A673 (cell line): Measurements from ENCODE around the gene MED27. TPM values are rescaled to one million over a fixed set of nuclear protein-coding genes. Genes with fewer than 3 reads are reported as not detected.
"Not testable (repeated sequence)": the region's sequence is repeated elsewhere in the genome, so short reads cannot be mapped to it uniquely, and the experiment has no call there.

Experiments
- BruUV-seq: library from RNA; stranded (reverse); fragments of 400-500 nt; replicated peaks from 2 replicates; lab custom pipeline; 2021; lab: Mats Ljungman, UMichigan
- CTCF ChIA-PET: fragments of 300-600 bp; sonication (Branson Sonifier 250); formaldehyde crosslinking; loops from one replicate; lab custom pipeline; 2022; ENCODE audit warnings: antibody characterized with exemption; lab: Charles Lee
- POLR2A ChIA-PET: fragments of 300-600 bp; sonication (Branson Sonifier 250); formaldehyde crosslinking; loops from one replicate; lab custom pipeline; 2022; ENCODE audit warnings: antibody characterized with exemption; ENCODE audit not compliant: low non-redundant PET; lab: Charles Lee
- DNase-seq: peaks from one replicate; pipeline ENCODE4 v3.0.0-alpha.2; 2015; ENCODE audit warnings: low spot score
- H3K27ac ChIP-seq: fragments of 200-600 bp; sonication (generic); 2 replicates; pipeline ENCODE4 v1.5.1; 2016; ENCODE audit warnings: mixed run types, low read depth, mild to moderate bottlenecking, mixed read lengths, antibody characterized with exemption, low read length; ENCODE audit not compliant: poor library complexity, severe bottlenecking
- H3K27me3 ChIP-seq: fragments of 200-600 bp; sonication (generic); replicated peaks from 2 replicates; pipeline ENCODE4 v1.6.1; 2017; ENCODE audit warnings: mixed run types, low read depth, mild to moderate bottlenecking, mixed read lengths, antibody characterized with exemption, low read length; ENCODE audit not compliant: insufficient read depth, poor library complexity
- H3K36me3 ChIP-seq: fragments of 200-600 bp; sonication (generic); 2 replicates; pipeline ENCODE4 v1.6.1; 2016; ENCODE audit warnings: mixed run types, mild to moderate bottlenecking, mixed read lengths, antibody characterized with exemption, low read length; ENCODE audit not compliant: insufficient read depth, poor library complexity, severe bottlenecking
- H3K4me1 ChIP-seq: fragments of 200-600 bp; sonication (generic); 2 replicates; pipeline ENCODE4 v1.6.1; 2017; ENCODE audit warnings: mixed run types, mild to moderate bottlenecking, mixed read lengths, antibody characterized with exemption, low read length; ENCODE audit not compliant: insufficient read depth, poor library complexity, severe bottlenecking
- H3K4me3 ChIP-seq: fragments of 200-600 bp; sonication (generic); 2 replicates; pipeline ENCODE4 v1.5.1; 2016; ENCODE audit warnings: low read depth, mixed run types, mild to moderate bottlenecking, mixed read lengths, low read length; ENCODE audit not compliant: poor library complexity, severe bottlenecking
- H3K9me3 ChIP-seq: fragments of 200-600 bp; sonication (generic); 2 replicates; pipeline ENCODE4 v1.6.1; 2016; ENCODE audit warnings: mixed run types, low read depth, mild to moderate bottlenecking, mixed read lengths, antibody characterized with exemption, low read length; ENCODE audit not compliant: poor library complexity, severe bottlenecking
- EZH2 ChIP-seq: fragments of 200-600 bp; sonication (generic); IDR thresholded peaks from 2 replicates; pipeline ENCODE4 v1.6.1; 2017; ENCODE audit warnings: borderline replicate concordance, low read depth, mild to moderate bottlenecking, mixed read lengths, antibody characterized with exemption, low read length; ENCODE audit not compliant: poor library complexity, severe bottlenecking
- intact Hi-C: fragments of 100-400 bp; cut with micrococcal nuclease; formaldehyde crosslinking; loops from one replicate; pipeline ENCODE4 v1.10.0; 2022; ENCODE audit not compliant: unreplicated experiment
- total RNA-seq: library from RNA; stranded (reverse); gene quantifications from 2 replicates; pipeline ENCODE4 v1.2.3, GENCODE V29; 2021
- TF ChIP-seq, protein P1 (sequence below): fragments of 300-800, 200-600 bp; sonication (generic); conservative IDR thresholded peaks from 2 replicates; pipeline ENCODE4 v1.5.1; 2017; ENCODE audit warnings: low read depth, mild to moderate bottlenecking, antibody characterized with exemption, low read length, moderate library complexity, mixed read lengths

The MED27 gene
- total RNA-seq, 1 experiment from 2014 or later: 45.4 TPM

DNA sequence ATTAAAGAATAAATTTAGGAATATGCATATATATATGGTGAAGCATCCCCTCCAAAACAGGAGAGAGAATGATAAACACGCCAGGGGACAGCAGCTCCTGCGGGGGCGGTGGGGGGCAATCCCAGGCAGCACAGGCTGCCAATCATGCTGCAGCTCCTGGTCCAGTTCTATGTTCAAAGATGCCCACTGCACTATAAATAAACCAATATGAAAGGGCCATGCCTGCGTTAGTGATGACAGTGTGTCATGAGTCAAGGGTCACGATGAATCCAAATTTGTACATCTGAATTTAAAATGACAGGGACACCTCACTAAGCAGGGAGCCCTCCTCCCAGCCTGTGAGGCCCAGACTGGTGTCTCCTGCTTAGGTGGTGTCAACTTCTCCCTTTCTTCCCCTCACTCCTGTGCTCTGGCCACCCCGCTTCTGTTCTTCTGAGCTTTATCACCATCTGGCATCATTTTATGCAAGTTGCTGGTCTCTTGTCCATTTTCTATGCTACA is 153.9 kb downstream of the MED27 start:
- TF ChIP-seq, protein P1, sequence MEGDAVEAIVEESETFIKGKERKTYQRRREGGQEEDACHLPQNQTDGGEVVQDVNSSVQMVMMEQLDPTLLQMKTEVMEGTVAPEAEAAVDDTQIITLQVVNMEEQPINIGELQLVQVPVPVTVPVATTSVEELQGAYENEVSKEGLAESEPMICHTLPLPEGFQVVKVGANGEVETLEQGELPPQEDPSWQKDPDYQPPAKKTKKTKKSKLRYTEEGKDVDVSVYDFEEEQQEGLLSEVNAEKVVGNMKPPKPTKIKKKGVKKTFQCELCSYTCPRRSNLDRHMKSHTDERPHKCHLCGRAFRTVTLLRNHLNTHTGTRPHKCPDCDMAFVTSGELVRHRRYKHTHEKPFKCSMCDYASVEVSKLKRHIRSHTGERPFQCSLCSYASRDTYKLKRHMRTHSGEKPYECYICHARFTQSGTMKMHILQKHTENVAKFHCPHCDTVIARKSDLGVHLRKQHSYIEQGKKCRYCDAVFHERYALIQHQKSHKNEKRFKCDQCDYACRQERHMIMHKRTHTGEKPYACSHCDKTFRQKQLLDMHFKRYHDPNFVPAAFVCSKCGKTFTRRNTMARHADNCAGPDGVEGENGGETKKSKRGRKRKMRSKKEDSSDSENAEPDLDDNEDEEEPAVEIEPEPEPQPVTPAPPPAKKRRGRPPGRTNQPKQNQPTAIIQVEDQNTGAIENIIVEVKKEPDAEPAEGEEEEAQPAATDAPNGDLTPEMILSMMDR: no peak
- no peak for TF ChIP-seq EZH2
- ChIA-PET POLR2A (no interaction called here), CTCF (no interaction called here)
- Histone ChIP-seq H3K9me3 (no peaks in the 10 kb centered on the region), H3K27ac (no peak overlapping the region), H3K36me3 (no peaks in the 10 kb centered on the region), H3K4me1 (no peaks in the 10 kb centered on the region), H3K27me3 (no peaks in the 10 kb centered on the region), H3K4me3 (no peak overlapping the region)
- intact Hi-C loops: no loop called here
- no TSS peak for BruUV-seq
- no peak for DNase-seq

DNA sequence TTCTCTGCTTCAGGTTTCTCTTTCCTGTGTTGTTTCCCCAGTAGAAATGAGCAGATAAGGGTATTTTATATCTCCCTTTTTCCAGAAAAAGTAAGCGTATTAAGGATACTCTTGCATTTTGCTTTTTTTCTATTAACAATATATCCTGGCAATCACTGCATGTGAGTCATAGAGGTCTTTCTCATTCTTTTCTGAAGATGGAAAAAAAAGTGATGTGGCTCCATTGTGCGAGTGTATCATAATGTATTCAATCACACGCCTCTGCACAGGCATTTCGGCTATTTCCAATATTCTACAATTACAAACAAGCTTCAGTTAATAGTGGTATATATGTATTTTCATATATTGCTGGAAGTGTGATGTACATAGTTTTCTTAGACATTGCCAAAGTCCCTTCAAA is 155.9 kb downstream of the MED27 start:
- no peaks in the 10 kb centered on the region for H3K9me3 ChIP-seq
- no peaks in the 10 kb centered on the region for H3K36me3 ChIP-seq
- H3K4me1 ChIP-seq: no peaks in the 10 kb centered on the region
- no TSS peak for BruUV-seq
- no peak overlapping the region for H3K4me3 ChIP-seq
- no peak for DNase-seq
- TF ChIP-seq EZH2: no peak
- TF ChIP-seq, protein P1: no peak
- ChIA-PET CTCF (no interaction called here), POLR2A (no interaction called here)
- no peaks in the 10 kb centered on the region for H3K27me3 ChIP-seq
- H3K27ac ChIP-seq: no peak overlapping the region
- intact Hi-C loops: no loop called here

DNA sequence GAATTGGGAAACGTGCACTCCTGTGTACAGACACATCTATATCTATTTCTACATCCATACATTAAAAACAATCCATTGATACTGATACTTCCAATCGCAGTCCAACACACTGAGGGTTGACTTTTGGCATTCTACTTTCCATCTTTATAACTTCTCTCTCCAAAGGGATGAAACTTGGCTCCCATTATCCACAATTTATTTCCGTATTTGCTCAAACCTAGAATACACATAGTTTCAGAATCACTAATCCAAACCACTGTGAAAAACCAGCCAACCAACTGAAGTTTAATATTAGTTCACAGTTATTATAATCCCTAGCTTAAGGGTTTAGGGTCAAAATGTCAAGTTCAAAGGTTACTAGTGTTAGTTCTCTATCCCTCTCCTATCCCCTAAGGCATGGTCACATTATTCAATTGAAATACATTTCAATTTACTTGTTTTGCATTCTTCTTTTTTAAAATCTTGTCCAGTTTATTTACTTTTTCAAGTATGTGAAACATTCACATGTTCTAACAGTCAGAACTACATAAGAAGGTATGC is 156.5 kb downstream of the MED27 start:
- no peaks in the 10 kb centered on the region for H3K4me1 ChIP-seq
- no peak for DNase-seq
- H3K27me3 ChIP-seq: no peaks in the 10 kb centered on the region
- no peak overlapping the region for H3K27ac ChIP-seq
- ChIA-PET CTCF (no interaction called here), POLR2A (no interaction called here)
- H3K4me3 ChIP-seq: no peak overlapping the region
- no peaks in the 10 kb centered on the region for H3K9me3 ChIP-seq
- TF ChIP-seq EZH2: no peak
- TF ChIP-seq, protein P1: no peak
- intact Hi-C loops: no loop called here
- BruUV-seq: no TSS peak
- no peaks in the 10 kb centered on the region for H3K36me3 ChIP-seq

DNA sequence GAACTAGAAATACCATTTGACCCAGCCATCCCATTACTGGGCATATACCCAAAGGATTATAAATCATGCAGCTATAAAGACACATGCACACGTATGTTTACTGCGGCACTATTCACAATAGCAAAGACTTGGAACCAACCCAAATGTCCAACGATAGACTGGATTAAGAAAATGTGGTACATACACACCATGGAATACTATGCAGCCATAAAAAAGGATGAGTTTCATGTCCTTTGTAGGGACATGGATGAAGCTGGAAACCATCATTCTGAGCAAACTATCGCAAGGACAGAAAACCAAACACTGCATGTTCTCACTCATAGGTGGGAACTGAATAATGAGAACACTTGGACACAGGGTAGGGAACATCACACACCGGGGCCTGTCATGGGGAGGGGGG is 158.0 kb downstream of the MED27 start:
- H3K27ac ChIP-seq, H3K36me3 ChIP-seq, intact Hi-C loops, DNase-seq, BruUV-seq, H3K4me1 ChIP-seq, POLR2A ChIA-PET, CTCF ChIA-PET, H3K9me3 ChIP-seq, H3K4me3 ChIP-seq, H3K27me3 ChIP-seq: not testable (repeated sequence)
